Parathyroid adenoma (tissue), 2 donors: ENCODE data around the gene FOXN3.

Source experiments
- H2AFZ ChIP-seq: fragments of 300-600 bp; sonication (generic); one replicate; pipeline ENCODE4 v1.7.0; 2017; ENCODE audit warnings: antibody characterized with exemption, mild to moderate bottlenecking
- H3K27ac ChIP-seq: fragments of 300-600 bp; sonication (generic); one replicate; pipeline ENCODE4 v1.7.0; 2017
- H3K27me3 ChIP-seq: fragments of 300-600 bp; sonication (generic); one replicate; pipeline ENCODE4 v1.7.0; 2017; ENCODE audit warnings: low read length; ENCODE audit not compliant: control insufficient read depth, insufficient read depth
- H3K36me3 ChIP-seq: fragments of 300-600 bp; sonication (generic); one replicate; pipeline ENCODE4 v1.7.0; 2017; ENCODE audit warnings: low read length; ENCODE audit not compliant: control insufficient read depth, insufficient read depth
- H3K4me1 ChIP-seq: fragments of 300-600 bp; sonication (generic); one replicate; pipeline ENCODE4 v1.7.0; 2017; ENCODE audit warnings: control low read depth
- H3K4me2 ChIP-seq: fragments of 300-600 bp; sonication (generic); one replicate; pipeline ENCODE4 v1.7.0; 2017; ENCODE audit warnings: low read length
- H3K4me3 ChIP-seq: fragments of 300-600 bp; sonication (generic); one replicate; pipeline ENCODE4 v1.7.0; 2017; ENCODE audit warnings: low read depth, low read length
- H3K79me2 ChIP-seq: fragments of 300-600 bp; sonication (generic); one replicate; pipeline ENCODE4 v1.7.0; 2017; ENCODE audit warnings: control low read depth
- H3K9ac ChIP-seq: fragments of 300-600 bp; sonication (generic); one replicate; pipeline ENCODE4 v1.7.0; 2017; ENCODE audit warnings: mild to moderate bottlenecking
- H3K9me3 ChIP-seq: fragments of 300-600 bp; sonication (generic); one replicate; pipeline ENCODE4 v1.7.0; 2017; ENCODE audit warnings: low read length; ENCODE audit not compliant: control insufficient read depth
- CTCF ChIP-seq: fragments of 300-600 bp; sonication (generic); IDR thresholded peaks from one replicate; pipeline ENCODE4 v1.7.0; 2017; ENCODE audit warnings: antibody characterized with exemption, mild to moderate bottlenecking
- donor health status: primary hyperparathyroidism.

Gene FOXN3

GRCh38 chr14:89228921-89229639 lies 188.0 kb downstream of the FOXN3 start:
- no peak overlapping the region for H3K4me2 ChIP-seq
- no peak overlapping the region for H3K4me3 ChIP-seq
- no peak overlapping the region for H3K9ac ChIP-seq
- H3K79me2 ChIP-seq, result peaks cover 26% of the 10 kb centered on the region
- H3K4me1 ChIP-seq, result no peaks in the 10 kb centered on the region
- no peaks in the 10 kb centered on the region for H3K27me3 ChIP-seq
- no peak overlapping the region for H3K27ac ChIP-seq
- no peak overlapping the region for H2AFZ ChIP-seq
- no peaks in the 10 kb centered on the region for H3K9me3 ChIP-seq
- no peak for TF ChIP-seq CTCF
- H3K36me3 ChIP-seq, result no peaks in the 10 kb centered on the region

DNA sequence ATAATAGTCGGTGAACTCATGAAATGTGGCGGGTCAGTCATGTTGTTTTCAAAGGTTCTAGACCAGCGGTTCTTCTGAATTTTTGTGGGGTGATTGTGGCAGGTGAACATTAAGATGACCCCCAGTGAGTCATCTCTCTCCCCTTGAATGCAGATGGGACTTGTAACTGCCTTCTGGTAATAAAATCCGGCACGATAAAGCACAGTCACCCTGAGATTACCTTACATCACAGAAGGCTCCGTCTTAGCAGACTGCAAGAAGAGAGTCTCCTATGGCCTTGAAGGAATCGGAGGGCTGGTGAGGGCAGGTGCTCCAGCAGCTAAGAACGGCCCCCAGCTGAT lies 189.6 kb downstream of the FOXN3 start:
- peaks cover 15% of the 10 kb centered on the region for H3K79me2 ChIP-seq
- H3K4me1 ChIP-seq, result no peaks in the 10 kb centered on the region
- no peak overlapping the region for H3K4me2 ChIP-seq
- no peak for TF ChIP-seq CTCF
- H2AFZ ChIP-seq, result no peak overlapping the region
- H3K9ac ChIP-seq, result no peak overlapping the region
- no peaks in the 10 kb centered on the region for H3K27me3 ChIP-seq
- H3K9me3 ChIP-seq, result no peaks in the 10 kb centered on the region
- no peaks in the 10 kb centered on the region for H3K36me3 ChIP-seq
- H3K27ac ChIP-seq, result no peak overlapping the region
- H3K4me3 ChIP-seq, result no peak overlapping the region

GRCh38 chr14:89226801-89227495 lies 190.1 kb downstream of the FOXN3 start:
- H3K9ac ChIP-seq, result no peak overlapping the region
- H3K27me3 ChIP-seq, result no peaks in the 10 kb centered on the region
- H2AFZ ChIP-seq, result no peak overlapping the region
- H3K4me3 ChIP-seq, result no peak overlapping the region
- H3K36me3 ChIP-seq, result no peaks in the 10 kb centered on the region
- no peak overlapping the region for H3K27ac ChIP-seq
- H3K9me3 ChIP-seq, result no peaks in the 10 kb centered on the region
- no peaks in the 10 kb centered on the region for H3K4me1 ChIP-seq
- no peak for TF ChIP-seq CTCF
- no peak overlapping the region for H3K4me2 ChIP-seq
- H3K79me2 ChIP-seq, result peaks cover 16% of the 10 kb centered on the region

GRCh38 chr14:89225607-89226006 lies 191.4 kb downstream of the FOXN3 start:
- H3K4me1 ChIP-seq, result no peaks in the 10 kb centered on the region
- no peak for TF ChIP-seq CTCF
- no peak overlapping the region for H3K4me2 ChIP-seq

More at GRCh38 chr14:89225607-89226006, 191.4 kb downstream of the FOXN3 start:
- Histone ChIP-seq H3K36me3 (no peaks in the 10 kb centered on the region), H3K79me2 (peaks cover 12% of the 10 kb centered on the region), H3K27me3 (no peaks in the 10 kb centered on the region), H3K9ac (no peak overlapping the region), H3K27ac (no peak overlapping the region), H3K9me3 (no peaks in the 10 kb centered on the region), H3K4me3 (no peak overlapping the region), H2AFZ (no peak overlapping the region)
